ENCODE data around the gene TPD52L1.

DNA sequence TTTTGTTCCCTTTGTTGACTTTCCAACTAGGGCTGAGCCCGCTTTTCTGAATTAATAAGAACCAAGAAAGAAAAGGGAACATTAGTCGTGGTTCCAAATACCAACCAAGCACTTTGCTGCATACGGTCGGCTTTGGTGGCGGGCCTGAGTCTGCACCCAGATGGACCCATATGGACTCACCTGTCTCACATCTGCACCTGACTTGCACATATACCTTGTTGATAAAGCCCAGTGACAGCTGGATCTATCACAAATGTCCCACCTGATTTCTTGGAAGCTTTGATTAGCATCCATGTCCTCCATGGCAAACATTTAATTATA, 39.0 kb downstream of the TPD52L1 start:
- TF ChIP-seq, protein P1, sequence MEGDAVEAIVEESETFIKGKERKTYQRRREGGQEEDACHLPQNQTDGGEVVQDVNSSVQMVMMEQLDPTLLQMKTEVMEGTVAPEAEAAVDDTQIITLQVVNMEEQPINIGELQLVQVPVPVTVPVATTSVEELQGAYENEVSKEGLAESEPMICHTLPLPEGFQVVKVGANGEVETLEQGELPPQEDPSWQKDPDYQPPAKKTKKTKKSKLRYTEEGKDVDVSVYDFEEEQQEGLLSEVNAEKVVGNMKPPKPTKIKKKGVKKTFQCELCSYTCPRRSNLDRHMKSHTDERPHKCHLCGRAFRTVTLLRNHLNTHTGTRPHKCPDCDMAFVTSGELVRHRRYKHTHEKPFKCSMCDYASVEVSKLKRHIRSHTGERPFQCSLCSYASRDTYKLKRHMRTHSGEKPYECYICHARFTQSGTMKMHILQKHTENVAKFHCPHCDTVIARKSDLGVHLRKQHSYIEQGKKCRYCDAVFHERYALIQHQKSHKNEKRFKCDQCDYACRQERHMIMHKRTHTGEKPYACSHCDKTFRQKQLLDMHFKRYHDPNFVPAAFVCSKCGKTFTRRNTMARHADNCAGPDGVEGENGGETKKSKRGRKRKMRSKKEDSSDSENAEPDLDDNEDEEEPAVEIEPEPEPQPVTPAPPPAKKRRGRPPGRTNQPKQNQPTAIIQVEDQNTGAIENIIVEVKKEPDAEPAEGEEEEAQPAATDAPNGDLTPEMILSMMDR (conservative IDR thresholded peaks at IDR 0.05; ENCODE audit: low read depth, low read length) = no peak
- no peak for TF ChIP-seq POLR2A (IDR thresholded peaks at IDR 0.05; ENCODE audit: low read depth, low read length)
- no peak for TF ChIP-seq USF2 (IDR thresholded peaks at IDR 0.05; ENCODE audit: low read depth, low read length)
- TF ChIP-seq MAFK (IDR thresholded peaks at IDR 0.05; ENCODE audit: low read depth, low read length) = no peak
- TF ChIP-seq RAD21 (IDR thresholded peaks at IDR 0.05; ENCODE audit: low read length) = no peak
- TF ChIP-seq RCOR1 (IDR thresholded peaks at IDR 0.05; ENCODE audit: insufficient replicate concordance, low read length) = no peak
- no peak for TF ChIP-seq RFX5 (IDR thresholded peaks at IDR 0.05; ENCODE audit: low read depth, low read length)

All from IMR-90 (cell line).